ENCODE measurements around the gene FYN. TPM values are rescaled to one million over a fixed set of nuclear protein-coding genes. Genes with fewer than 3 reads are reported as not detected.

Gene FYN
- total and polyA plus RNA-seq, 2 of the 4 experiments (the other 2 are of a cell fraction): 30.8 to 36.4 TPM

- Histone ChIP-seq H3K79me1 (ENCODE audit: low read depth in 1 of 2, low read length in 2 of 2) (peaks cover 14 to 20% of the 10 kb centered on the region in 2 experiments), H4K5ac (ENCODE audit: low read depth, low read length) (no peak overlapping the region), H3K9ac (ENCODE audit: low read depth, low read length) (no peak overlapping the region), H3K27ac (ENCODE audit: insufficient read depth, low read length) (no peak overlapping the region), H4K91ac (ENCODE audit: insufficient read depth, low read depth, low read length) (no peak overlapping the region), H2BK20ac (ENCODE audit: low read depth, low read length) (no peak overlapping the region), H4K8ac (ENCODE audit: low read depth in 2 of 2, low read length in 2 of 2) (peak overlapping the region in 1 of 2 experiments; percentile 10; a peak in 1 of 4 replicates), H3K36me3 (ENCODE audit: control insufficient read depth, insufficient read depth, low read length) (peaks cover 2% of the 10 kb centered on the region; the same call in 1 of the 2 replicates), H3K4me2 (ENCODE audit: low read depth, low read length) (peak overlapping the region; percentile 81), H3K4me1 (ENCODE audit: control insufficient read depth, insufficient read depth, low read length) (peaks cover 15% of the 10 kb centered on the region), H2AFZ (replicated peaks; ENCODE audit: low read length, poor library complexity) (no peak overlapping the region), H3K14ac (replicated peaks; ENCODE audit: low read depth, low read length) (no peak overlapping the region), H2BK120ac (ENCODE audit: low read depth, low read length) (no peak overlapping the region), H2BK5ac (ENCODE audit: low read depth, low read length, poor library complexity, severe bottlenecking) (peak overlapping the region; percentile 23), H3K23ac (ENCODE audit: low read depth, low read length) (no peak overlapping the region), H3K9me1 (ENCODE audit: insufficient read depth, low read length) (peaks cover 8% of the 10 kb centered on the region), H3K9me3 (ENCODE audit: control insufficient read depth, insufficient read depth, low read length) (no peaks in the 10 kb centered on the region), H3K18ac (ENCODE audit: low read depth, low read length) (peak overlapping the region; percentile 83), H3K56ac (ENCODE audit: extremely low read depth, insufficient read depth, low read length) (no peak overlapping the region), H2BK15ac (ENCODE audit: low read depth, low read length) (no peak overlapping the region), H3K4ac (ENCODE audit: low read depth, low read length) (no peak overlapping the region), H3K27me3 (ENCODE audit: control insufficient read depth, insufficient read depth, low read length) (no peaks in the 10 kb centered on the region), H2AK9ac (replicated peaks; ENCODE audit: low read depth, low read length, poor library complexity) (no peak overlapping the region), H2AK5ac (ENCODE audit: low read depth, low read length) (no peak overlapping the region), H4K20me1 (ENCODE audit: insufficient read depth, low read length) (peaks cover 1% of the 10 kb centered on the region), H3K4me3 (ENCODE audit: insufficient read depth, low read depth, low read length) (peak overlapping the region; percentile 11; the same call in 1 of the 2 replicates)
- dilution Hi-C loops (cut with HindIII; ENCODE audit: low sequenced_read_pairs, unreplicated experiment): no loop called here
- CTCF ChIA-PET: interaction anchor here (0.8 to 1.3 kb wide), 2 partner anchors 8 to 18 kb away, joined by 3 to 4 read pairs; no protein-coding TSS in a partner anchor
- POLR2A ChIA-PET (ENCODE audit: unreplicated experiment): no interaction called here
- in situ Hi-C loops (cut with MboI; ENCODE audit: low sequenced_read_pairs): no loop called here
- ATAC-seq (ENCODE audit: low read depth) (peak; percentile 87), DNase-seq (peak; percentile 86)
- no CpG with 5 or more reads among the region's 4 CpGs for WGBS, 2 experiments (ENCODE audit: extremely low coverage in 2 of 2, insufficient read length in 1 of 2)
- intact Hi-C loops (cut with micrococcal nuclease): loop anchor here (5.0 kb wide), 1 partner anchor 112 kb away; no protein-coding TSS in a partner anchor
- BruUV-seq (replicated peaks): no TSS peak
- TF ChIP-seq CTCF (conservative IDR thresholded peaks at IDR 0.05; ENCODE audit: low read depth, low read length): no peak
- TF ChIP-seq BHLHE40 (IDR thresholded peaks at IDR 0.05; ENCODE audit: low read depth, low read length): no peak
- TF ChIP-seq, protein P1, sequence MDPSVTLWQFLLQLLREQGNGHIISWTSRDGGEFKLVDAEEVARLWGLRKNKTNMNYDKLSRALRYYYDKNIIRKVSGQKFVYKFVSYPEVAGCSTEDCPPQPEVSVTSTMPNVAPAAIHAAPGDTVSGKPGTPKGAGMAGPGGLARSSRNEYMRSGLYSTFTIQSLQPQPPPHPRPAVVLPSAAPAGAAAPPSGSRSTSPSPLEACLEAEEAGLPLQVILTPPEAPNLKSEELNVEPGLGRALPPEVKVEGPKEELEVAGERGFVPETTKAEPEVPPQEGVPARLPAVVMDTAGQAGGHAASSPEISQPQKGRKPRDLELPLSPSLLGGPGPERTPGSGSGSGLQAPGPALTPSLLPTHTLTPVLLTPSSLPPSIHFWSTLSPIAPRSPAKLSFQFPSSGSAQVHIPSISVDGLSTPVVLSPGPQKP (IDR thresholded peaks at IDR 0.05; ENCODE audit: borderline replicate concordance, low read depth, low read length): no peak
- no peak for TF ChIP-seq RAD21 (IDR thresholded peaks at IDR 0.05; ENCODE audit: low read length)
- no peak for TF ChIP-seq MAFK (IDR thresholded peaks at IDR 0.05; ENCODE audit: low read depth, low read length)
- no peak for TF ChIP-seq RCOR1 (IDR thresholded peaks at IDR 0.05; ENCODE audit: insufficient replicate concordance, low read length)
- TF ChIP-seq USF2 (IDR thresholded peaks at IDR 0.05; ENCODE audit: low read depth, low read length): no peak
- peak; percentile 65; the same call in 1 of the 2 replicates for TF ChIP-seq FOS (IDR thresholded peaks at IDR 0.05; ENCODE audit: low read depth, low read length)
- TF ChIP-seq SMC3 (IDR thresholded peaks at IDR 0.05; ENCODE audit: low read depth, low read length): no peak
- TF ChIP-seq MAZ (IDR thresholded peaks at IDR 0.05; ENCODE audit: borderline replicate concordance, low read depth, low read length): peak; percentile 28; the same call in 1 of the 2 replicates
- 0 out of 2 replicates have a peak, but pooled peaks have one; percentile 16 for TF ChIP-seq RFX5 (IDR thresholded peaks at IDR 0.05; ENCODE audit: low read depth, low read length)
- no peak for TF ChIP-seq CHD1 (IDR thresholded peaks at IDR 0.05; ENCODE audit: low read depth, low read length)
- 0 out of 2 replicates have a peak, but pooled peaks have one; percentile 56 for TF ChIP-seq MXI1 (IDR thresholded peaks at IDR 0.05; ENCODE audit: borderline replicate concordance, low read depth, low read length)
These were observed 49.2 kb downstream of the FYN start for GRCh38 chr6:111823831-111824607.

Data from IMR-90 (cell line).